Activated CD4-positive, alpha-beta T cell treated with anti-CD3 and anti-CD28 coated beads for 1 hour (primary cell): ENCODE measurements around the gene RPS25.
"Not testable (repeated sequence)": the region's sequence is repeated elsewhere in the genome, so short reads cannot be mapped to it uniquely, and the experiment has no call there.

ENCODE experiments used
- DNase-seq: peaks from one replicate; pipeline ENCODE4 v3.0.0-alpha.2; 2020

RPS25 gene

DNA sequence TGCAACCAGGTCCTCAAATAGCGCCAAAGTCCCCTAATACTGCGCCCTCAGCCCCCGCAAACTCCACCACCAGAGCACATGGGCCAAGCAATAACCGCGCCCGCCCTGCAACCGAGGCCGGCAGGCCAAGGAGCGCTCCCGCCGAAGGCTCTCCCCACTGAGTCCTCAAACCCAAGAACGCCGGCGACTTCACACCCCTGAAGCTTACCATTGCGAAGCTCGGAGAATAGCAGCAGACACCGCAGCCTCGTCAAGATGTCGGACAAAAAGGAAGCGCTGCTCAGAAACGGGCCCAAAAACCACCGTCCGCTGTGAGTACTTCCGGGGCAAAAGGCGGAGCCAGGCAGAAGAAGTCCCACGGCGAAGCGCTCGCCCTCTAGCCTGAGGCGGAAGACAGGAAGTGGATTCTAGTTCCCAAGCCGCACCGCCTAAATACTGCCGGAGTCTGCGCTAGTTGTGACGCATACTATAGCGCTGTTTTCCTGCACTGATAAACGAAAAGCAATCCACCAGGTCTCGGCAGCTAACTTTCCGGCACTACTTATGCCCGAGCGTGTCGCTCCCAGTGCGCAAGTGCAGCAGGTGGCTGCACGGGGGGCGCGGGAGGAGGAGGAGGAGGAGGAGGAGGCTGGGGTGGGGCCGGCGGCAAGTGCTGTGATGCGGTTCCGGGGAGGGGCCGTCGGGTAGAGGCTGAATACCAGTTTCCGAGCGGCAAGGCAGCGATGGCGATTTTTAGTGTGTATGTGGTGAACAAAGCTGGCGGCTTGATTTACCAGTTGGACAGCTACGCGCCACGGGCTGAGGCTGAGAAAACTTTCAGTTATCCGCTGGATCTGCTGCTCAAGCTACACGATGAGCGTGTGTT lies at the start of gene RPS25, which contains the start of gene TRAPPC4:
RPS25 (minus strand) TSS at position 270 of the 865 bp plus-strand sequence; CDS start at position 211, 59 bp downstream.
TRAPPC4 (plus strand) TSS at position 693 of the 865 bp plus-strand sequence; CDS start at position 723, 30 bp downstream.
- DNase-seq, result peak; percentile 92

DNA sequence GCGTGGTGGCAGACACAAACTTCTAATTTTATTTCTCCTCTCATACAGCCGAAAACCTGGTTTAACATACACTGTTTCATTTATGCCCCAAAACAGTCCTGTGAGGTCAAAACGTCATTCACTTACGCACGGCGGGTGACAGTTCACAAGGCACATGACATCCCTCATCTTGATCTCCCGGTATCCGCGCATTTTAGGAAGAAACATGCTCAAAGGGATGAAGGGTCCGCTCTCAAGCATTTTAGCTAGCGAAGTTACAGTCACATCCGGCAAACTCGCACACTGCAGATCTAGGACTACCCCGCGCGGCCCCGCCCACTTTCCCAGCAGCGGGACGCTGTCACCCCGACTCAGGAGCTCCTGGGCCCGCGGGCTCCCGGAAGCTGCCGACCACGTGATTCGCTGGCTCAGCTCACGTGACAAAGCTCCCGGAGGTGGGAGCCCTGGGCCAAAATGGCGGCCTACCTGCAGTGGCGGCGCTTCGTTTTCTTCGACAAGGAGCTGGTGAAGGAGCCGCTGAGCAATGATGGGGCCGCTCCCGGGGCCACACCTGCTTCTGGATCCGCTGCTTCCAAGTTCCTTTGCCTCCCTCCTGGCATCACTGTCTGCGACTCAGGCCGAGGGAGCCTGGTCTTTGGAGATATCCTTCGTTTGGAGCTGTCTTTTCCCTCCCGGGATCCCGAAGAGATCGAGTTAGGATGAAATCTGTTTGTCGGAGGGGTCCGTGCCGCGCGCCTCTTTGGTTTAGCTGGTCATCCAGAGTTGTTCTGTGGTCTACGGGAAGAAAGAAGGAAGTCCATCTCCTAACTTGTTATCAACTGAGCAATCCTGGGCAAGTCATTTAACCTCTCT lies 49.5 kb upstream of the RPS25 start, which contains the start of gene VPS11:
VPS11 (plus strand) TSS at position 448 of the 852 bp plus-strand sequence; CDS start at position 454, 6 bp downstream.
- DNase-seq, result peak; percentile 96

DNA sequence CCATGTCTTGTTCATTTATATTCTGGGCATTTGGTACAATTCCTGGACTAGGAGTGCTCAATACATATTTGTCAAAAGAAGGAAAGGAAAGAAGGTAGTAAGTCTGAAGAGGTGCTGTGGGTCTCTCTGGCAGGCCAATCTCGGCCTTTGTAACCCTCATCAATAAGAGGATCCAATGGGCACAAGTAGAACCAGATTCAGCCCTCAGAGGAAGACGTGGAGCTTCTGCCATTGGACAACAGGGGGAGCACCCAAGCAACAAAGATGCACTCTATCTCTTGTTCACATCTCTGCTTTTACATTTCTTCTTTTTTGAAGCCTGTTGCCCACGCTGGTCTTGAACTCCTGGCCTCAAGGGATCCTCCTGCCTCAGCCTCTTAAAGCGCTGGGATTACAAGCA lies 47.2 kb upstream of the RPS25 start:
- peak; percentile 19 for DNase-seq

DNA sequence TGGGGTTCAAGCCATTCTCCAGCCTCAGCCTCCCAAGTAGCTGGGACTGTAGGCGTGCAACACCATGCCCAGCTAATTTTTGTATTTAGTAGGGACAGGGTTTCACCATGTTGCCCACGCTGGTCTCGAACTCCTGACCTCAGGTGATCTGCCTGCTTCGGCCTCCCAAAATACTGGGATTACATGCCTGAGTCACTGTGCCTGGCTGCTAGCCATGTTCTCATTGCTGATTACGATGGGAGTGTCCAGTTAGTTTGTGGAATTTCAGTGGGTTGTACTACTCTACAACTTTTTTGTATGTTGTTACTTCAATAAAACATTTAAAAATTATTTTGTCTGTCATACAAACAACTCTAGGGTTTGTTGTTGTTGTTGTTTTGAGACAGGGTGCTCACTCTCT lies 44.6 kb upstream of the RPS25 start:
- DNase-seq, result no peak

DNA sequence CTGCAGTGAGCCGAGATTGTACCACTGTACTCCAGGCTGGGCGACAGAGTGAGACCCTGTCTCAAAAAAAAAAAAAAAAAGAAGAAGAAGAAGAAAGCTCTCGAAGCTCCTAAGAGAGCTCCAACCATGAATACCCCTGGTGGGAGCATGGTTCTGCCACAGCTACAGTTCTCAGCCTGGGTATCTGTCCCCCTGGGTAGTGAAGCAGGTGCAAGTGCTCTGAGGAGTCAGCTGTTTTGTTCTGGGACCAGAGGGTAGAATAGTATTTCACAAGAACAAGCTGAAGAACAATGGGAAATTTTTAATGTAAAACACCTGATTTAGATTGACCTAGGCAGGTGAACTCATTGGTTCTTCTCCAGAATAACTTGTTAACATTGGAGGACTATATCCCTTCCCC lies 43.1 kb upstream of the RPS25 start:
- DNase-seq, result no peak

DNA sequence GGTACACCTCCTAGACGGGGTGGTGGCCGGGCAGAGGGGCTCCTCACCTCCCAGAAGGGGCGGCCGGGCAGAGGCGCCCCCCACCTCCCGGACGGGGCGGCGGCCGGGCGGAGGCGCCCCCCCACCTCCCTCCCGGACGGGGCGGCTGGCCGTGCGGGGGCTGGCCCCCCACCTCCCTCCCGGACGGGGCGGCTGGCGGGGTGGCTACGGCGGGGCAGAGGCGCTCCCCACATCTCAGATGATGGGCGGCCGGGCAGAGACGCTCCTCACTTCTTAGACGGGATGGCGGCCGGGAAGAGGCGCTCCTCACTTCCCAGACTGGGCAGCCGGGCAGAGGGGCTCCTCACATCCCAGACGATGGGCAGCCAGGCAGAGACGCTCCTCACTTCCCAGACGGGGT lies 41.0 kb upstream of the RPS25 start:
- not testable (repeated sequence) for DNase-seq

DNA sequence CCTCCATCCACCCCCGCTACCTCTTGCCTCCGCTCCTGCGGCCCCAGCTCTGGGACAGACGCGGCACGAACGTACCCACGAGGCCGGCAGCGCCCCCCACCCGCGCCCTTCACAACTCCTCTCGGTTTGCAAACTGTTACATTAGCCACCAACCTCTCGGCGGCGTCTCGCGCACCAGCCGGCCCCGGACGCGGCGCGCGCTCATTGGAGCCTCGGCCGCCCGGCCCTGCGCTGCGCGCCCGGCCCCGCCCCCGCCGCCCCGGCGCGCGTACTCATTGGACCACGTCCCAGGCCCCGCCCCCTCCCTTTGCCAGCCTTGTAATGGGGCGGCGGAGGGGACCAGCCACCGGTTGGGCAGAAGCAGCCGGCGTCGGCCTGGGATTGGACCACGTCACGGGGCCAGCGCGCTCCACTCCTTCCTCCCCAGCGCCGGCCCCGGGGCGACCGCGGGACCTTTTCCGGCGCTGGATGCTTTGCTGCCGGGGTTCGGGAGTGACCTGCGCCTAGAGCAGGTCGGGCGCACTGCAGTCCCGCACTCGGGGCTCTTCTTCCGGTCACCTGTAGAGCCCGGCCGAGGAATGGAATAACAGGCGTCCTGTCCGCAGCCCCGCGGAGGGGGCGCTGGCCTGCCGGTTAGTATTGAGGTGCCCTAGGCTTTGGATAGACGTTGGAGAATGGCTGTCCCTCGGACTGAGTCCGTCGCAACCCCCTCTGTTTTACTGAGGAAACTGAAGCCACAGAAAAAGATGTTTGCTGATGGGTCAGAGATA lies 39.0 kb upstream of the RPS25 start, which contains the start of gene HYOU1:
HYOU1 (minus strand) TSS at position 206 of the 770 bp plus-strand sequence. CDS start 1,045 bp downstream, outside the sequence.
- DNase-seq, result peak; percentile 96

DNA sequence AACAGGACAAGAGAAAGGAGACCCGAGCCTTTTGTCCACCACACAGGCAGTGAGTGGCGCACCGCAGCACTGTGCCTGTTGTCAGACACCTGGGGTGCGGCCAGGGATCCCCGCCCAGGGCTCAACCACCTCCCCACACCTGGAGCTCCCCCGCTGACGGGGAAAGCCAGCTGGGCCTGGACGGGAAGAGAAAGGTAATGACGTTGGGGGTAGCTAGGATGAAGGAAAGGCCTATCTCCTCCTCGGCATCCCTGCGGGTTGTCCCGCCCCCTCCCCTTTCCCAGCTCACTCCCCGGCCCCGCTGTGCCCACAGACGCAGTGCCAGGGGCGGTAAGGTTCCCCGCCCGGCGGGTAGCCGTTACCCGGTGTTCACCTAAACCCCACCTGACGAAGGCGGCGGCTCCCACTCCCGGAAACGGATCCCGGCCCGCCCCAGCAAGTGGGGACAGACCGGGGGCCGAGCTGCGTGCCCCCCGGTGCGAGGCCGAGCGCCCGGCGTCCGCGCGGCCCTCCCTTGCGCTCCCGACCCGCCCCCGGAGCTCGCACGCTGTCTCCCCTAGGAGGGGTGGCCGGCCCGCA lies 38.4 kb upstream of the RPS25 start:
- peak; percentile 24 for DNase-seq

DNA sequence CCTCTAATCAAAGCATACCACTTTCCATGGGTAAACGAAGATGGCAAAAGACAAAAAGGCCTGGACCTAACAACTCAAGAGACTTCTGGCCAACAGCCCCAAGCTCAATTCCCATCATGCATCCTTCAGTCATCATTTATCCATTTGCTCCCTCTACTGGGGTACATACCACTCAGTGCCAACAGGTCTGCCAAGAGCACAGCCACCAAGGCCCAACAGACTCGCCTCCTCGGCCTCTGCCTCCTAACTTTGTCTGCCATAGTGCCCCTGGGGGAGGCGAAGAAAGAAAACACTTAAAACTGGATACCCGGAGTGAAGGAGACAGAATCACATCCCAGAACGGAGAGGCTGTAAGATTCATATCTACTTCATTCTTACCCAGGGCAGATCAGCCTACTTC lies 37.8 kb upstream of the RPS25 start:
- no peak for DNase-seq

DNA sequence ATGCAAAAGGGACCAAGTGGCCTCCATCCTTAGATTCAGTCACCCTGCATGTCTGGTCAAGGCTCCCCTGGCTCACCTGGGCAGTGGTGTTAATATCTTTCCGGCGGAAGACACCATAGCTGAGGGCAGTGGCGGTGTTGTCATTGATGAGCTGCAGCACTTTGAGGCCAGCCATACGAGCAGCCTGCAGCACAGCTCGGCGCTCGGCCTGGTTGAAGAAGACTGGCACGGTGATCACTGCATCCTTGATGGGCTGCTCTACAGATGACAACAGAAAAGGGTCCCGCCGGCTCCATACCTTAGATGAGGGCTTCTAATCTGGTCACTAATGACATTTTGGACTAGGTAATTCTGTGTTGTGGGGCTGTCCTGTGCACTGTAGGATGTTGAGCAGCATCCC lies 36.3 kb upstream of the RPS25 start:
- no peak for DNase-seq

DNA sequence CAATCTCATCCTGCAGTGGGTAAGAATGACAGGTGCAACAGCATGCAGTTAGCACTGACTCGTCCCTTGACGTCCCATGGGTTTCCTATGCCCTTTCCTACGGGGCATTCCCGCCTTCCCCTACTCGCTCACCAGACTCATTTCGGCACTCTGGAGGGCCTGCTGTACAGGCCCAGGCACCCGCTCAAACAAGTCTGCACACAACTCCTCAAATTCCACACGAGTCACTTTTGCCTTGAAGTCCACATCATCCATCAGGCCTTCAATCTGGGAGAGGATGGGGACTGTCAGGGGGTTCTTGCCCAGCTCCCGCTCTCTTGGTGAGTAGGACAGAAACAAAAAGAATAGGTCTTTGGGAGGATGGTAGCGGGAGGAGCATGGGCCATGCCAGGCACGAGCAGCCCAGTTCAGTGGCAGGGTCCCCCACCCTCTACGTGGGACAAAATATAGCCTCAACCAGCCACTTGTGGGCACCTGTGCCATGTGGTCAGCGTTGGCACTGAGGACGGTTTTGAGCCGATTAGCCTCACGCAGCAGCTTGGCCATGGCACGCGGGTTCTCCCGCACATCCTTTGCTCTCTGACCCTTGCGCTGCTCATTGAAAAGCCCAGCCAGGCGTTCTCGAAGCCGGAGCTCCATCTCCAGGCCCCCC lies 34.1 kb upstream of the RPS25 start:
- DNase-seq, result no peak

DNA sequence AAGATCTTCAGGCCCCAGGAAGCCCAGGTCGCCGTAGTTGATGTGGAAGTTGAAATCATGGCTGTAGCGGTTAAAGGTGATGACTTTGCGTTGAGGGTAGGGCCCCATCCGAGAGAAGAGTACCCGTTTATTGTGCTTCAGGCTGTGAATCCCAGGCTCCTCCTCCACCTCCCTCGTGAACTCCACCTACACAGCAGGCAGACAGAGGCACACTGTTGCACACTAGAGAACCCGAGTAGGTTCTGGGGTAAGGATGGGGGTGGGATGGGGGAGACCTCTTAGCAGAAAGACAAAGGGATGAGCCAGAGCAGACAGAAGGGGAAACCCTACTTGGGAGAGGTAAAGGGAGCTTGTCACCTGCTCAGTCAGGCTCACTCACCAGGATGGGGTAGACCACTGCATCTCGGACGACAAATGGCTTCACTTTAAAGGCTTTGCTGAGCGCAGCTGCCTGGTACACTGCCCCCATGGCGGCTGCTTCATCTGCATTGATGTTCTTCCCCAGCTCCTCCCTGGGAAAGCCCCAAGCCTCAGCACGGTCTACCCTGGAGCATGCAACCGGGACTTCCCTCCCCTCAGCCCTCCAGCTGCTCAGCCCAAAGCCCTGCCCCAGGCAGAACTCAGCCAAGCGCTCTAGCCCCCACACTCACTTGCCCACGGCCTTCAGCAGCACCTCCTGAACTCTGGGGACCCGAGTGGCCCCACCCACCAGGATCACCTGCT lies 33.5 kb upstream of the RPS25 start:
- no peak for DNase-seq

DNA sequence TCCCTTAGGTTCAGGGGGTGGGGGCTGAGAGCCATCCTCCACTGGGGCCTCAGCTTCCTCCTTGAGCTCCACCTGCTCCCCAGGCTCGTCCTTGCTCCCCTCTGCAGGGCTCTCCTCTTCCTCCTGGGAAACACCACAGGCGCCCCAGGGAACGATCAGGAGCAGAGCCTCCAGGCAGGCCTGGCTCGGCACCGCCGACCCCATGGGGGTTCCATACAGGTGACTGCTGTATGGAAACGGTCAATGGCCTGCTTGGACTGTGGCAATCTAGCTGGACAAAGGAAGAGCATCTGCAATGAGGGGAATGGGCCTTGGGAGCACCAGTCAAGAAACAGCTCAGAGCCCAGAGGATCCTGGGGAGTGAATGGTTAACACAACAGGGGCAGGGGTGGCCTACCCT lies 30.9 kb upstream of the RPS25 start:
- no peak for DNase-seq

DNA sequence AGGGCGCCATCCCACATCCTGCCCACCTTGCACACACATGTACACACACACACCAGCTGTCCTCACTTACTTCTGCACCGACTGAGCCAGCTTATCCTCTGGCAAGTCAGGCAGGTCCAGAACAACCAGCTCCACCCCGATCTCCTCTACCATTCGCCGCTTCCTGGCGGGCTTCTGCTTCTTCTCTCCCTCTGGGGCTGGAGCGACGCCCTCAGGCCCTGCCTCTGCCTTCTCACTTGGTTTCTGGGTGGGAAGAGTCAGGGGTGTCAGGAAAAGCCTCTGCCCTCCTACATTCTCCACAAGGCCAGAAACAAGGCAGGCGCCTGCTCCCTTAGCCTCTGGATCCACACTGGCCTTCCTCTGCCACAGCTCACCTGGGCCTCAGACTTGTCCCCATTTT lies 30.5 kb upstream of the RPS25 start:
- DNase-seq, result no peak

DNA sequence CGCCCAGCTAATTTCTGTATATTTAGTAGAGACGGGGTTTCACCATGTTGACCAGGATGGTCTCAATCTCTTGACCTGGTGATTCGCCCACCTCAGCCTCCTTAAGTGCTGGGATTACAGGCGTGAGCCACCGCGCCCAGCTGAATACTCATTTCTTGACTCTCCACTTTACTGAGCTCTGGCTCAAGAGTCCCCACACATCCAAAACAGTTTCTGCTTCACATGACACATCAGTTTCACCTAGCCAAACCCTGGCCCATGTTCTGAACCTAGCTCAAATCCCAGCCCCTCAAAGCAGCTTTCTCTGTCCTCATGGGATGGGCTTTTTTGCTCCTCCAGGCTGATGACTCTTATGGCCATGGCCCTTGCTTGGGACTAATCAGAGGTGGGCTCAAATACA lies 29.1 kb upstream of the RPS25 start:
- DNase-seq, result no peak

DNA sequence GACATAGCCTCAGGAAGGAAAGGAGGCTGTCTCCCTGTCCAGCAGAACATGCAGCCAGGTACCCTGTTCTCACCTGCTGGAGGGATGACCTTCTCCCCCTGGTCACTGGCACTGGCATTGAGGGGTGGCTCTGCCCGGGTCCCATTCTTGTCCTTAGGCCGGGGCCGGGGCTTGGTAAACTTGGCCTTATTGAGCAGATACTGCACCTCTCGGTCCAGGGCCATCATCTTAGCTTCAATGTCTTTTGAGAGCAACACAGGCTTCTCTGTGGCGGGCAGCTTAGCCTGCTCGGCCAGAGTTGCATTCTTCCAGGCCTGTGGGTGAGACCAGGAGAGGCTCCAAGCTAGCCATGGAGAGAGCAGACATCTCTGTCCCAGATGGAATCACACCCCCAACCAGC lies 28.3 kb upstream of the RPS25 start:
- no peak for DNase-seq

DNA sequence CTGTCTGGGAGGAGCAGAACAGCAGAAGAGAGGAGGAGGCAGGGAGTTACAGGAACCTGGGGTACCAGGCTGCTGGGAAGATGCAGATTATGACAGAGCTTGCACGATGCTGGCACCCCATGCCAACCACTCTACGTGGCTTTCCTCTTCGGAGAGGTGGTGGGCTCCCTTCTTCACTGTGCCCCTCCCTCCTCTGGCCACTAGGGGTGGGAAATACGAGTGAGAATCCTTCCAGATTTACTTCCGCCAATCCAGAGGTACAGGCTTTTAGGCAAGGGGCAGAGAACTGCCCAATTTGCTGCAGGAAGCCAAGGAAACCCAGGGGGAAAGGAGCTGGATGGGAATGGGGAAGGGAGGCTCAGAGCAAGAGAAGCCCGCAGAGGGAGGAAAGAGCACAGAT lies 26.6 kb upstream of the RPS25 start:
- DNase-seq, result no peak

DNA sequence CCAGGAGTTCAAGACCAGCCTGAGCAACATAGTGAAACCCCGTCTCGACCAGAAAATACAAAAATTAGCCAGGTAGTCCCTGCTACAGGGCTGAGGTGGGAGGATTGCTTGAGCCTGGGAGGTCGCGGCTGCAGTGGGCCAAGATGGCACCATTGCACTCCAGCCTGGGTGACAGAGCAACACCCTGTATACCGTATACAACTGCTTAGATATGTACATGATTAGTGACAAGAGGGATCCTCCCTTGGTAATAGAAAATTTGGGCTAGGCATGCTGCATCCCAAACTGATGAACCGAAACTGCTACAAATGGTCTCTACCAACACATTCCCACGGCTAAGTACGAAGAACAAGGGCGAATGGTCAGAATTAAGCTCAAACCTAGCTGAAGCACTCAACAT lies 24.8 kb upstream of the RPS25 start:
- DNase-seq, result no peak

DNA sequence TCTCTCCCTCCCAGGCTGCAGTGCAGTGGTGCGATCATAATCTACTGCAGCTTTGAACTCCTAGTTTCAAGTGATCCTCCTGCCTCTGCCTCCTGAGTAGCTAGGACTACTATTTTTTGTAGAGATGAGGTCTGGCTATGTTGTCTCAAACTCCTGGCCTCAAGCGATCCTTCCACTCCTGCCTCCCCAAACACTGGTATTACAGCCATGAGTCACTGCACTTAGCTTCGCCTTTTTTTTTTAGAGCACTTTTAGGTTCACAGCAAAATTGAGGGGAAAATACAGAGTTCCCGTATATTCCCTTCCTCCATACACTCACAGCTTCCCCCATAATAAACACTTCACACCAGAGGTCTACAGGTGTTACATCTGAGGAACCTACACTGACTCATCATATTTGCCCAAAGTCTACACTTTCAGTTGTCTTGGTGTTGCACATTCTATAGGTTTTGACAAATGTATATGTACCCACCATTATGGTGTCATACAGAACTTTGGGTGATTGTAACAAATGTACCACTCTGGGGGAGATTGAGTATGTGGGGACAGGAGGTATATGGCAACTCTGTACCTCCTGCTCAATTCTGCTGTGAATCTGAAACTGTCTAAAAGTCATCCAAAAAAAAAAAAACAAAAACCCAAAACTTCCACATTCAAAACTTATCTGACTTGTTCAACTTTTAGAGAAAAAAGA lies 23.8 kb upstream of the RPS25 start:
- no peak for DNase-seq

DNA sequence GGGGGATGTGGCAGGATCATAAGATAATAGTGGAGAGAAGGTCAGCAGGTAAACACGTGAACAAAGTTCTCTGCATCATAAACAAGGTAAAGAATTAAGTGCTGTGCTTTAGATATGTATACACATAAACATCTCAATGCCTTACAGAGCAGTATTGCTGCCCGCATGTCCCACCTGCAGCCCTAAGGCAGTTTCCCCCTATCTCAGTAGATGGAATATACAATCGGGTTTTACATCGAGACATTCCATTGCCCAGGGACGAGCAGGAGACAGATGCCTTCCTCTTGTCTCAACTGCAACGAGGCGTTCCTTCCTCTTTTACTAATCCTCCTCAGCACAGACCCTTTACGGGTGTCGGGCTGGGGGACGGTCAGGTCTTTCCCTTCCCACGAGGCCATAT lies 21.3 kb upstream of the RPS25 start:
- DNase-seq, result not testable (repeated sequence)
